IMR-90 (cell line): ENCODE measurements around the gene PCNX2. TPM values are rescaled to one million over a fixed set of nuclear protein-coding genes. Genes with fewer than 3 reads are reported as not detected.

ENCODE experiments used
- ATAC-seq: fragments of 200-7000 bp; cut with Tn5 transposase; 2 replicates; pipeline ENCODE4 v1.9.1; 2020; ENCODE audit warnings: low read depth, mild to moderate bottlenecking, moderate library complexity
- BruUV-seq: library from RNA; stranded (reverse); fragments of 400-500 nt; replicated peaks from 2 replicates; lab custom pipeline; 2021; lab: Mats Ljungman, UMichigan
- CTCF ChIA-PET: fragments of 300-600 bp; formaldehyde crosslinking; extraction: SDS; loops from one replicate; lab custom pipeline; 2021; ENCODE audit warnings: antibody characterized with exemption; lab: Yijun Ruan, JAX
- POLR2A ChIA-PET: fragments of 300-600 bp; sonication (Branson Sonifier 250); formaldehyde crosslinking; loops from one replicate; lab custom pipeline; 2022; ENCODE audit warnings: antibody characterized with exemption; ENCODE audit not compliant: unreplicated experiment; lab: Charles Lee
- DNase-seq: peaks from one replicate; pipeline ENCODE4 v3.0.0; 2013
- H2AFZ ChIP-seq: replicated peaks from 2 replicates; pipeline ENCODE3; 2013; ENCODE audit warnings: low read length, mild to moderate bottlenecking; ENCODE audit not compliant: poor library complexity
- H2AK5ac ChIP-seq: 2 replicates; pipeline ENCODE4 v1.6.1; 2013; ENCODE audit warnings: low read depth, low read length, inconsistent platforms
- H2AK9ac ChIP-seq: replicated peaks from 2 replicates; pipeline ENCODE3; 2013; ENCODE audit warnings: mild to moderate bottlenecking, low read depth, low read length, moderate library complexity; ENCODE audit not compliant: poor library complexity
- H2BK120ac ChIP-seq: 2 replicates; pipeline ENCODE4 v1.6.1; 2013; ENCODE audit warnings: low read depth, low read length, inconsistent platforms
- H2BK15ac ChIP-seq: 3 replicates; pipeline ENCODE4 v1.6.1; 2013; ENCODE audit warnings: low read depth, low read length, inconsistent platforms
- H2BK20ac ChIP-seq: 2 replicates; pipeline ENCODE4 v1.6.1; 2013; ENCODE audit warnings: low read depth, mild to moderate bottlenecking, inconsistent platforms, low read length, moderate library complexity
- H2BK5ac ChIP-seq: 2 replicates; pipeline ENCODE4 v1.6.1; 2013; ENCODE audit warnings: mild to moderate bottlenecking, low read depth, low read length, inconsistent platforms; ENCODE audit not compliant: poor library complexity, severe bottlenecking
- H3K14ac ChIP-seq: replicated peaks from 2 replicates; pipeline ENCODE4 v1.6.1; 2013; ENCODE audit warnings: low read depth, low read length, inconsistent platforms
- H3K18ac ChIP-seq: 2 replicates; pipeline ENCODE4 v1.6.1; 2013; ENCODE audit warnings: low read depth, low read length, control low read depth
- H3K23ac ChIP-seq: 2 replicates; pipeline ENCODE4 v1.6.1; 2013; ENCODE audit warnings: low read depth, low read length, inconsistent platforms
- H3K27ac ChIP-seq: 2 replicates; pipeline ENCODE4 v1.5.1; 2013; ENCODE audit warnings: mild to moderate bottlenecking, control low read depth, low read length; ENCODE audit not compliant: insufficient read depth
- H3K27me3 ChIP-seq: 2 replicates; pipeline ENCODE4 v1.6.1; 2013; ENCODE audit warnings: low read length; ENCODE audit not compliant: control insufficient read depth, insufficient read depth
- H3K36me3 ChIP-seq: 2 replicates; pipeline ENCODE4 v1.6.1; 2013; ENCODE audit warnings: low read length, mixed read lengths; ENCODE audit not compliant: control insufficient read depth, insufficient read depth
- H3K4ac ChIP-seq: 2 replicates; pipeline ENCODE4 v1.6.1; 2013; ENCODE audit warnings: low read depth, low read length, inconsistent platforms
- H3K4me1 ChIP-seq: 2 replicates; pipeline ENCODE4 v1.6.1; 2013; ENCODE audit warnings: low read length, mixed read lengths; ENCODE audit not compliant: control insufficient read depth, insufficient read depth
- H3K4me2 ChIP-seq: 2 replicates; pipeline ENCODE4 v1.6.1; 2013; ENCODE audit warnings: low read depth, mild to moderate bottlenecking, control low read depth, low read length, moderate library complexity
- H3K4me3 ChIP-seq: 2 replicates; pipeline ENCODE4 v1.5.1; 2013; ENCODE audit warnings: low read depth, mild to moderate bottlenecking, control low read depth, low read length, moderate library complexity; ENCODE audit not compliant: insufficient read depth
- H3K56ac ChIP-seq: 2 replicates; pipeline ENCODE4 v1.6.1; 2013; ENCODE audit warnings: low read length, inconsistent platforms; ENCODE audit not compliant: insufficient read depth; ENCODE audit errors: extremely low read depth
- H3K79me1 ChIP-seq, 2 experiments: 2 replicates each; pipeline ENCODE4 v1.6.1; 2013; ENCODE audit warnings: low read length in 2 of 2, inconsistent platforms in 1 of 2, low read depth in 1 of 2
- H3K9ac ChIP-seq: 2 replicates; pipeline ENCODE4 v1.6.1; 2013; ENCODE audit warnings: low read depth, low read length, control low read depth
- H3K9me1 ChIP-seq: 2 replicates; pipeline ENCODE4 v1.6.1; 2013; ENCODE audit warnings: low read length, inconsistent platforms; ENCODE audit not compliant: insufficient read depth
- H3K9me3 ChIP-seq: 2 replicates; pipeline ENCODE4 v1.6.1; 2013; ENCODE audit warnings: low read length; ENCODE audit not compliant: control insufficient read depth, insufficient read depth
- H4K20me1 ChIP-seq: 2 replicates; pipeline ENCODE4 v1.6.1; 2013; ENCODE audit warnings: low read length, inconsistent platforms; ENCODE audit not compliant: insufficient read depth
- H4K5ac ChIP-seq: 2 replicates; pipeline ENCODE4 v1.6.1; 2013; ENCODE audit warnings: mild to moderate bottlenecking, low read depth, low read length, control low read depth
- H4K8ac ChIP-seq, 2 experiments: 2 replicates each; pipeline ENCODE4 v1.6.1; 2013; ENCODE audit warnings: low read depth in 2 of 2, low read length in 2 of 2, control low read depth in 1 of 2, inconsistent platforms in 1 of 2
- H4K91ac ChIP-seq: 2 replicates; pipeline ENCODE4 v1.6.1; 2013; ENCODE audit warnings: low read depth, low read length, inconsistent platforms; ENCODE audit not compliant: insufficient read depth
- BHLHE40 ChIP-seq: fragments of 150-350 bp; IDR thresholded peaks from 2 replicates; pipeline ENCODE4 v1.6.1; 2016; ENCODE audit warnings: mild to moderate bottlenecking, low read depth, low read length
- CHD1 ChIP-seq: IDR thresholded peaks from 2 replicates; pipeline ENCODE4 v1.6.1; 2012; ENCODE audit warnings: low read depth, low read length, improper control_type of control experiment
- MAFK ChIP-seq: IDR thresholded peaks from 2 replicates; pipeline ENCODE4 v1.6.1; 2012; ENCODE audit warnings: low read depth, low read length, improper control_type of control experiment
- NFE2L2 ChIP-seq: fragments of 150-350 bp; IDR thresholded peaks from 2 replicates; pipeline ENCODE4 v1.6.1; 2016; ENCODE audit warnings: low read depth, mild to moderate bottlenecking, low read length
- POLR2A ChIP-seq: IDR thresholded peaks from 2 replicates; pipeline ENCODE4 v1.6.1; 2012; ENCODE audit warnings: mild to moderate bottlenecking, low read depth, low read length
- SMC3 ChIP-seq: fragments of 150-350 bp; IDR thresholded peaks from 2 replicates; pipeline ENCODE4 v1.6.1; 2016; ENCODE audit warnings: low read depth, mild to moderate bottlenecking, antibody characterized with exemption, low read length, moderate library complexity
- WGBS, 2 experiments: methylation state at CpG; one replicate each; pipeline versions ENCODE4 v1.1.5 to v1.1.7; 2013; ENCODE audit warnings: missing lambda C conversion rate in 2 of 2; ENCODE audit not compliant: insufficient read length in 1 of 2; ENCODE audit errors: extremely low coverage in 2 of 2; 5-methylcytosine and 5-hydroxymethylcytosine counted together
- dilution Hi-C: fragments of 300-500 bp; cut with HindIII; formaldehyde crosslinking; loops from one replicate; pipeline ENCODE4 v1.14.3; 2018; ENCODE audit warnings: low sequenced_read_pairs; ENCODE audit not compliant: unreplicated experiment
- in situ Hi-C: fragments of 300-500 bp; cut with MboI; formaldehyde crosslinking; loops from 3 replicates; pipeline ENCODE4 v1.14.3; 2019; ENCODE audit warnings: low sequenced_read_pairs, inconsistent platforms, mixed read lengths
- intact Hi-C: fragments of 100-400 bp; cut with micrococcal nuclease; formaldehyde crosslinking; loops from 2 replicates; pipeline ENCODE4 v1.10.0; 2022
- polyA plus RNA-seq, 3 experiments: library from polyadenylated mRNA; depleted of rRNA; stranded (reverse); fragments of >200 nt; gene quantifications; 2 replicates each; pipeline ENCODE4 v1.2.3, GENCODE V29; 2012; ENCODE audit warnings: low replicate concordance in 1 of 3
- total RNA-seq: library from RNA; depleted of rRNA; stranded (reverse); fragments of >200 nt; gene quantifications from 2 replicates; pipeline ENCODE4 v1.2.3, GENCODE V29; 2012
- TF ChIP-seq, protein P1 (sequence below): fragments of 150-350 bp; IDR thresholded peaks from 2 replicates; pipeline ENCODE4 v1.6.1; 2017; ENCODE audit warnings: mild to moderate bottlenecking, antibody characterized with exemption, low read length, low read depth
- TF ChIP-seq, protein P2 (sequence below): fragments of 150-350 bp; IDR thresholded peaks from 2 replicates; pipeline ENCODE4 v1.6.1; 2016; ENCODE audit warnings: low read depth, mild to moderate bottlenecking, low read length, moderate library complexity, borderline replicate concordance

Gene PCNX2
- total and polyA plus RNA-seq, 2 of the 4 experiments (the other 2 are of a cell fraction) = 15.9 to 22.6 TPM

DNA sequence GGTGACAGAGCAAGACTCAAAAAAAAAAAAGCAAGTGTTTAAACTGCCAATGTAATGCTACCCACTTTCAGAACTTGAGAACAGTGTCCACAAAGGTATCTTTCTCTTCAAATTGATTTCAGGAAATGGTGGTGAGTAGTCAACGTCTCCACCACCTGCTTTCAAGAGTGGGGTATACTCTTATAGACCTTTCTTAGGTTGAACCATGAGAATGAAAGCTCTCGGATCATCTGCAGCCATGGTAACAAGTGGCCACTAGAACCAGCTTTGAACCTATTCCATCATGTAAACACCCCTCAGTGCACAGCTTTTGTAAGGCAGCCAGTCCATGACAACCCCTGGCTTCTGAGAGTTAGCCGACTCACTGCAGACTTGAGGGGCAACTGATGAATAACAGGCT lies 237.7 kb downstream of the PCNX2 start:
- Histone ChIP-seq H2BK5ac (no peak overlapping the region), H3K4me2 (no peak overlapping the region), H2AK9ac (no peak overlapping the region), H4K5ac (no peak overlapping the region), H2AK5ac (no peak overlapping the region), H4K20me1 (no peaks in the 10 kb centered on the region), H2BK20ac (no peak overlapping the region), H3K4me1 (no peaks in the 10 kb centered on the region), H3K56ac (no peak overlapping the region), H3K18ac (no peak overlapping the region), H3K23ac (no peak overlapping the region), H3K14ac (no peak overlapping the region), H3K79me1 (no peaks in the 10 kb centered on the region), H4K8ac (no peak overlapping the region), H4K91ac (no peak overlapping the region), H2BK15ac (no peak overlapping the region), H3K9me1 (peaks cover 3% of the 10 kb centered on the region; the same call in 1 of the 2 replicates), H3K27ac (no peak overlapping the region), H2AFZ (no peak overlapping the region), H3K36me3 (peaks cover 3% of the 10 kb centered on the region; the same call in 1 of the 2 replicates), H3K4me3 (no peak overlapping the region), H3K4ac (no peak overlapping the region), H3K9ac (no peak overlapping the region), H2BK120ac (no peak overlapping the region), H3K9me3 (no peaks in the 10 kb centered on the region), H3K27me3 (peaks cover 2% of the 10 kb centered on the region; the same call in 1 of the 2 replicates)
- in situ Hi-C loops = no loop called here
- ATAC-seq = no peak
- BruUV-seq = no TSS peak
- TF ChIP-seq, protein P1, sequence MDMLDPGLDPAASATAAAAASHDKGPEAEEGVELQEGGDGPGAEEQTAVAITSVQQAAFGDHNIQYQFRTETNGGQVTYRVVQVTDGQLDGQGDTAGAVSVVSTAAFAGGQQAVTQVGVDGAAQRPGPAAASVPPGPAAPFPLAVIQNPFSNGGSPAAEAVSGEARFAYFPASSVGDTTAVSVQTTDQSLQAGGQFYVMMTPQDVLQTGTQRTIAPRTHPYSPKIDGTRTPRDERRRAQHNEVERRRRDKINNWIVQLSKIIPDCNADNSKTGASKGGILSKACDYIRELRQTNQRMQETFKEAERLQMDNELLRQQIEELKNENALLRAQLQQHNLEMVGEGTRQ = no peak
- TF ChIP-seq SMC3 (no peak), NFE2L2 (no peak), CHD1 (no peak), BHLHE40 (no peak), MAFK (no peak), POLR2A (no peak)
- TF ChIP-seq, protein P2, sequence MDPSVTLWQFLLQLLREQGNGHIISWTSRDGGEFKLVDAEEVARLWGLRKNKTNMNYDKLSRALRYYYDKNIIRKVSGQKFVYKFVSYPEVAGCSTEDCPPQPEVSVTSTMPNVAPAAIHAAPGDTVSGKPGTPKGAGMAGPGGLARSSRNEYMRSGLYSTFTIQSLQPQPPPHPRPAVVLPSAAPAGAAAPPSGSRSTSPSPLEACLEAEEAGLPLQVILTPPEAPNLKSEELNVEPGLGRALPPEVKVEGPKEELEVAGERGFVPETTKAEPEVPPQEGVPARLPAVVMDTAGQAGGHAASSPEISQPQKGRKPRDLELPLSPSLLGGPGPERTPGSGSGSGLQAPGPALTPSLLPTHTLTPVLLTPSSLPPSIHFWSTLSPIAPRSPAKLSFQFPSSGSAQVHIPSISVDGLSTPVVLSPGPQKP = no peak
- intact Hi-C loops = no loop called here
- DNase-seq = no peak
- dilution Hi-C loops = no loop called here
- 100% methylated on average over 1 of the region's 3 CpGs; no CpG with 5 or more reads in 1 of the 2 experiments for WGBS, 2 experiments
- ChIA-PET POLR2A (no interaction called here), CTCF (no interaction called here)
